ENCODE measurements around the gene TINAGL1.

DNA sequence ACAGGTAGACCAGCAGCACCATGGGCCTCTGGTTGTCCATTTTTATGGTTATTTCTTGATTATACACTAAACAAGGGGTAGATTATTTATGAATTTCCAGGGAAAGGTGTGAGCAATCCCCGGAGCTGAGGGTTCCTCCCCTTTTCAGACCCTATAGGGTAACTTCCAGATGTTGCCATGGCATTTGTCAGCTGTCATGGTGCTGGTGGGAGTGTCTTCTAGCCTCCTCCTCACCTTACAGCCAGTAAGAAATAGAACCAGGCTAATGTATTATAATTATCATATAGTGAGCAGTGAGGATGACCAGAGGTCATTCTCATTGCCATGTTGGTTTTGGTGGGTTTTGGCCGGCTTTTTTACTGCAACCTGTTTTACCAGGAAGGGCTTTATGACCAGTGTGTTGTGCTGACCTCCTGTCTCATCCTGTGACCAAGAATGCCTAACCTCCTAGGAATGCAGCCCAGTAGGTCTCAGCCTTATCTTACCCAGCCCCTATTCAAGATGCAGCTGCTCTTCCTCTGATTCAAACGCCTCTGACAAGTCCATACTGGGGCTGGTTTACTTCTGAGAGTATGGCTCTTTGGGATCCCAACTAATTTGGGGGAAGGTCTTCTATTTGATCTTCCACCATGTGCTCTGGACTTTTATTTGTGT lies 13.5 kb upstream of the TINAGL1 start:
- no peak for TF ChIP-seq POLR2AphosphoS5 (IDR thresholded peaks at IDR 0.05)
- TF ChIP-seq, protein P1, sequence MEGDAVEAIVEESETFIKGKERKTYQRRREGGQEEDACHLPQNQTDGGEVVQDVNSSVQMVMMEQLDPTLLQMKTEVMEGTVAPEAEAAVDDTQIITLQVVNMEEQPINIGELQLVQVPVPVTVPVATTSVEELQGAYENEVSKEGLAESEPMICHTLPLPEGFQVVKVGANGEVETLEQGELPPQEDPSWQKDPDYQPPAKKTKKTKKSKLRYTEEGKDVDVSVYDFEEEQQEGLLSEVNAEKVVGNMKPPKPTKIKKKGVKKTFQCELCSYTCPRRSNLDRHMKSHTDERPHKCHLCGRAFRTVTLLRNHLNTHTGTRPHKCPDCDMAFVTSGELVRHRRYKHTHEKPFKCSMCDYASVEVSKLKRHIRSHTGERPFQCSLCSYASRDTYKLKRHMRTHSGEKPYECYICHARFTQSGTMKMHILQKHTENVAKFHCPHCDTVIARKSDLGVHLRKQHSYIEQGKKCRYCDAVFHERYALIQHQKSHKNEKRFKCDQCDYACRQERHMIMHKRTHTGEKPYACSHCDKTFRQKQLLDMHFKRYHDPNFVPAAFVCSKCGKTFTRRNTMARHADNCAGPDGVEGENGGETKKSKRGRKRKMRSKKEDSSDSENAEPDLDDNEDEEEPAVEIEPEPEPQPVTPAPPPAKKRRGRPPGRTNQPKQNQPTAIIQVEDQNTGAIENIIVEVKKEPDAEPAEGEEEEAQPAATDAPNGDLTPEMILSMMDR (IDR thresholded peaks at IDR 0.05), result no peak
- TF ChIP-seq POLR2A (IDR thresholded peaks at IDR 0.05; ENCODE audit: low read depth), result no peak

Data from esophagus muscularis mucosa (tissue), 3 donors.